Measurements from ENCODE around the gene SMARCC2. TPM values are rescaled to one million over a fixed set of nuclear protein-coding genes. Genes with fewer than 3 reads are reported as not detected.

Gene SMARCC2
- total and polyA plus RNA-seq, 9 of the 15 experiments (the other 6 are each of a cell fraction or from before 2014, with no cell fraction given): 11.9 to 86.0 (median 36.6) TPM

DNA sequence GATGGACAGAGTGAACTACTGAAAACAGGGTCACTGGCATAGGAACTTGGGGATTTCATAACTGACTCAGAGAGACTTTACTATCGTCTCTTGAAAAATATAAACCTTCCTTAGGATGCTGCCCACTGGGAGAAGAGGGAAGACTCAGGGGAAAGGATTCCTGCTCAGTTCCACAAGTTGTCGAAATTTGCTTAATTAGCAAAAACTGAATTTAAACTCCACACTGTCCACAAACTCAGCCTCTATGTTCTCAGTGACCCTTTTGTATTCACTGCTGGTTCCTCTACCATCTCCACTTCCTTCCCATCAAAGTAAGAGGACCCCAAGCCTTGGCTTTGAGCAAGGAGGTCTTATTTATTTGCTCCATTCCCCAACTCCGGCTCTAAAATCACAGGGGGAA lies 44.1 kb downstream of the SMARCC2 start (continued):
- TF ChIP-seq POLR2H (tag; IDR thresholded peaks at IDR 0.05; ENCODE audit: low read depth): no peak

DNA sequence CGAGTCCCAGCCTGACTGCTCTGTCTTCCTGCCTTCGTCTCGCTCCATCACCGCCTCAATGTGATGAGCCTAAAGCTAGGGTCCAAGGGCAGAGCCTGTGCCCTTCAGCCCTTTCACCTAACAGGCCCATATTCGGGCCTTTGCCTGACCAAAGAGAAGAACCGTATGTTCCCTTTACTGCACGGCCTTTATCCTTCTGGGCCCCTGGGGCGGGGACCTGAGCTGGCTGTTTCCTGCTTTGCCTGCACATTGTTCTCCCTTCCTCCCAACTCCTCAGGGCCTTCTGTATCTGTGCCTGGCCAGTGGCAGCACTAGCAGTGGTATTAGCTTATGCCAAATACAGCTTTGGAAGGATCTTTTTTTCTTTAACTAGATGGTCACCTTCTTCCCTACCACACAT lies 45.4 kb downstream of the SMARCC2 start:
- FAIRE-seq (no peak), DNase-seq (ENCODE audit: extremely low read depth in 1 of 4, low spot score in 3 of 4) (no peak), ATAC-seq (no peak)
- WGBS (ENCODE audit: insufficient coverage, low coverage, missing lambda C conversion rate): 90% methylated on average over 8 of the region's 8 CpGs
- no peaks in the 10 kb centered on the region for H3K27me3 ChIP-seq (ENCODE audit: control insufficient read depth in 2 of 2, insufficient read depth in 2 of 2, low read length in 2 of 2)
- H3K9ac ChIP-seq (ENCODE audit: insufficient read depth in 1 of 2, low read depth in 2 of 2, low read length in 2 of 2): no peak overlapping the region
- no peak overlapping the region for H3K27ac ChIP-seq (ENCODE audit: extremely low read depth, low read depth, low read length)
- H3K4me3 ChIP-seq: no peak overlapping the region
- H2AFZ ChIP-seq (ENCODE audit: low read depth, low read length): no peak overlapping the region
- H3K36me3 ChIP-seq (ENCODE audit: control insufficient read depth, insufficient read depth, low read length): peaks cover 61% of the 10 kb centered on the region
- intact Hi-C loops (cut with micrococcal nuclease): no loop called here
- no peaks in the 10 kb centered on the region for H3K79me2 ChIP-seq (ENCODE audit: control insufficient read depth, insufficient read depth, low read length)
- no TSS peak for BruUV-seq (replicated peaks)
- H3K4me1 ChIP-seq (replicated peaks in 1 of 2; ENCODE audit: control insufficient read depth in 2 of 2, insufficient read depth in 2 of 2, low read length in 2 of 2): peaks cover 2 to 4% of the 10 kb centered on the region in 2 experiments; a peak in 2 of 5 replicates
- ChIA-PET POLR2A (interaction anchor here (0.8 to 1.7 kb wide), 9 partner anchors 8 to 284 kb away, joined by 3 to 7 read pairs (median 3); partner anchors contain the start of gene ZC3H10), CTCF (ENCODE audit: low intra/inter-chr PET ratio) (no interaction called here)
- H3K9me1 ChIP-seq (ENCODE audit: control insufficient read depth, insufficient read depth, low read length): no peaks in the 10 kb centered on the region
- 0 out of 2 replicates have a peak, but pooled peaks cover 3% of the 10 kb centered on the region for H4K20me1 ChIP-seq (replicated peaks; ENCODE audit: control insufficient read depth, insufficient read depth, low read length)
- H3K9me3 ChIP-seq (replicated peaks; ENCODE audit: control insufficient read depth, insufficient read depth, low read depth, low read length): no peaks in the 10 kb centered on the region
- TF ChIP-seq POLR2G (IDR thresholded peaks at IDR 0.05; ENCODE audit: low read depth, low read length) (0 out of 2 replicates have a peak, but pooled peaks have one; percentile 12), TARDBP (IDR thresholded peaks at IDR 0.05) (no peak), RBFOX2 (IDR thresholded peaks at IDR 0.05; ENCODE audit: low read depth, low read length) (peak; percentile 40), ZNF23 (CRISPR knock-in tag; IDR thresholded peaks at IDR 0.05) (no peak), PHF8 (IDR thresholded peaks at IDR 0.05; ENCODE audit: borderline replicate concordance, low read length) (no peak)
- TF ChIP-seq, protein P1, sequence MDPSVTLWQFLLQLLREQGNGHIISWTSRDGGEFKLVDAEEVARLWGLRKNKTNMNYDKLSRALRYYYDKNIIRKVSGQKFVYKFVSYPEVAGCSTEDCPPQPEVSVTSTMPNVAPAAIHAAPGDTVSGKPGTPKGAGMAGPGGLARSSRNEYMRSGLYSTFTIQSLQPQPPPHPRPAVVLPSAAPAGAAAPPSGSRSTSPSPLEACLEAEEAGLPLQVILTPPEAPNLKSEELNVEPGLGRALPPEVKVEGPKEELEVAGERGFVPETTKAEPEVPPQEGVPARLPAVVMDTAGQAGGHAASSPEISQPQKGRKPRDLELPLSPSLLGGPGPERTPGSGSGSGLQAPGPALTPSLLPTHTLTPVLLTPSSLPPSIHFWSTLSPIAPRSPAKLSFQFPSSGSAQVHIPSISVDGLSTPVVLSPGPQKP (CRISPR knock-in tag; IDR thresholded peaks at IDR 0.05): no peak
- H3K4me2 ChIP-seq (ENCODE audit: insufficient read depth, low read length): no peak overlapping the region
- in situ Hi-C loops (cut with MboI): no loop called here

Data from K562 (cell line).